Measurements from ENCODE around the gene ANKRD11. TPM values are rescaled to one million over a fixed set of nuclear protein-coding genes. Genes with fewer than 3 reads are reported as not detected.

The ANKRD11 gene
- total RNA-seq, 1 experiment from 2014 or later, result 99.4 TPM

DNA sequence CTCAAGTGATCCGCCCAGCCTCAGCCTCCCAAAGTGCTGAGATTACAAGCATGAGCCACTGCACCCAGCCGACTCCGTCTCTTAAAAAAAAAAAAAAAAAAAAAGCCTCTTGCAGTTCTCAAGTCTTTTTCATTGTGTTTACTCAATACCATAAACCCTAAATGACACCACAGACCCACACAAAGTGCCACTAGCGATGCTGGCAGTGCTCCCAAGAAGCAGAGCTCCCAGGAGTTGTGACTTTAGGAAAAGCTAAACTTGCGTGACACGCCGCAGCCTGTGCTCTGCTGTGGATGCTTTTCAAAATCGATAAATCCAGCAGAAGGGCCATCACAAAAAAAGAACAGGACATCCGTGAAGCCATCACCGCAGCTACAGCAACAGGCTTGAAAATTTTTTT, 114.7 kb downstream of the ANKRD11 start:
- Histone ChIP-seq H3K4me3 (ENCODE audit: low read depth in 2 of 2, low read length in 2 of 2) (no peak overlapping the region), H3K9me3 (ENCODE audit: control insufficient read depth, insufficient read depth, low read depth, low read length) (no peaks in the 10 kb centered on the region), H3K4me1 (ENCODE audit: control insufficient read depth, insufficient read depth, low read length) (peaks cover 66% of the 10 kb centered on the region), H3K27ac (ENCODE audit: low read length) (peak overlapping the region; percentile 39; the same call in 1 of the 2 replicates), H3K36me3 (ENCODE audit: control insufficient read depth, insufficient read depth, low read length) (no peaks in the 10 kb centered on the region), H3K27me3 (ENCODE audit: control insufficient read depth, insufficient read depth, low read length) (no peaks in the 10 kb centered on the region)
- no TSS peak for BruUV-seq (replicated peaks)
- TF ChIP-seq POLR2AphosphoS5 (IDR thresholded peaks at IDR 0.05; ENCODE audit: low read depth, low read length) (no peak), SIN3A (IDR thresholded peaks at IDR 0.05; ENCODE audit: borderline replicate concordance, insufficient read depth, low read depth, low read length) (no peak), TCF7L2 (IDR thresholded peaks at IDR 0.05; ENCODE audit: low read depth, low read length) (no peak)
- TF ChIP-seq, protein P1, sequence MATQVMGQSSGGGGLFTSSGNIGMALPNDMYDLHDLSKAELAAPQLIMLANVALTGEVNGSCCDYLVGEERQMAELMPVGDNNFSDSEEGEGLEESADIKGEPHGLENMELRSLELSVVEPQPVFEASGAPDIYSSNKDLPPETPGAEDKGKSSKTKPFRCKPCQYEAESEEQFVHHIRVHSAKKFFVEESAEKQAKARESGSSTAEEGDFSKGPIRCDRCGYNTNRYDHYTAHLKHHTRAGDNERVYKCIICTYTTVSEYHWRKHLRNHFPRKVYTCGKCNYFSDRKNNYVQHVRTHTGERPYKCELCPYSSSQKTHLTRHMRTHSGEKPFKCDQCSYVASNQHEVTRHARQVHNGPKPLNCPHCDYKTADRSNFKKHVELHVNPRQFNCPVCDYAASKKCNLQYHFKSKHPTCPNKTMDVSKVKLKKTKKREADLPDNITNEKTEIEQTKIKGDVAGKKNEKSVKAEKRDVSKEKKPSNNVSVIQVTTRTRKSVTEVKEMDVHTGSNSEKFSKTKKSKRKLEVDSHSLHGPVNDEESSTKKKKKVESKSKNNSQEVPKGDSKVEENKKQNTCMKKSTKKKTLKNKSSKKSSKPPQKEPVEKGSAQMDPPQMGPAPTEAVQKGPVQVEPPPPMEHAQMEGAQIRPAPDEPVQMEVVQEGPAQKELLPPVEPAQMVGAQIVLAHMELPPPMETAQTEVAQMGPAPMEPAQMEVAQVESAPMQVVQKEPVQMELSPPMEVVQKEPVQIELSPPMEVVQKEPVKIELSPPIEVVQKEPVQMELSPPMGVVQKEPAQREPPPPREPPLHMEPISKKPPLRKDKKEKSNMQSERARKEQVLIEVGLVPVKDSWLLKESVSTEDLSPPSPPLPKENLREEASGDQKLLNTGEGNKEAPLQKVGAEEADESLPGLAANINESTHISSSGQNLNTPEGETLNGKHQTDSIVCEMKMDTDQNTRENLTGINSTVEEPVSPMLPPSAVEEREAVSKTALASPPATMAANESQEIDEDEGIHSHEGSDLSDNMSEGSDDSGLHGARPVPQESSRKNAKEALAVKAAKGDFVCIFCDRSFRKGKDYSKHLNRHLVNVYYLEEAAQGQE (IDR thresholded peaks at IDR 0.05; ENCODE audit: insufficient read depth in 1 of 2, low read depth in 2 of 2, low read length in 1 of 2), result no peak
- TF ChIP-seq, protein P2, sequence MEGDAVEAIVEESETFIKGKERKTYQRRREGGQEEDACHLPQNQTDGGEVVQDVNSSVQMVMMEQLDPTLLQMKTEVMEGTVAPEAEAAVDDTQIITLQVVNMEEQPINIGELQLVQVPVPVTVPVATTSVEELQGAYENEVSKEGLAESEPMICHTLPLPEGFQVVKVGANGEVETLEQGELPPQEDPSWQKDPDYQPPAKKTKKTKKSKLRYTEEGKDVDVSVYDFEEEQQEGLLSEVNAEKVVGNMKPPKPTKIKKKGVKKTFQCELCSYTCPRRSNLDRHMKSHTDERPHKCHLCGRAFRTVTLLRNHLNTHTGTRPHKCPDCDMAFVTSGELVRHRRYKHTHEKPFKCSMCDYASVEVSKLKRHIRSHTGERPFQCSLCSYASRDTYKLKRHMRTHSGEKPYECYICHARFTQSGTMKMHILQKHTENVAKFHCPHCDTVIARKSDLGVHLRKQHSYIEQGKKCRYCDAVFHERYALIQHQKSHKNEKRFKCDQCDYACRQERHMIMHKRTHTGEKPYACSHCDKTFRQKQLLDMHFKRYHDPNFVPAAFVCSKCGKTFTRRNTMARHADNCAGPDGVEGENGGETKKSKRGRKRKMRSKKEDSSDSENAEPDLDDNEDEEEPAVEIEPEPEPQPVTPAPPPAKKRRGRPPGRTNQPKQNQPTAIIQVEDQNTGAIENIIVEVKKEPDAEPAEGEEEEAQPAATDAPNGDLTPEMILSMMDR (IDR thresholded peaks at IDR 0.05), result no peak
- in situ Hi-C loops (cut with HindIII; ENCODE audit: low pct_unique_long_range_greater_than_20kb, low sequenced_read_pairs), result no loop called here
- ATAC-seq (no peak), DNase-seq (ENCODE audit: low read depth, low spot score) (no peak)
- intact Hi-C loops (cut with micrococcal nuclease; ENCODE audit: unreplicated experiment), result no loop called here
- ChIA-PET CTCF (interaction anchor here (0.7 kb wide), 1 partner anchor 21 kb away, joined by 18 read pairs; no protein-coding TSS in a partner anchor), POLR2A (interaction anchor here (0.7 kb wide), 1 partner anchor 131 kb away, joined by 17 read pairs; no protein-coding TSS in a partner anchor)

DNA sequence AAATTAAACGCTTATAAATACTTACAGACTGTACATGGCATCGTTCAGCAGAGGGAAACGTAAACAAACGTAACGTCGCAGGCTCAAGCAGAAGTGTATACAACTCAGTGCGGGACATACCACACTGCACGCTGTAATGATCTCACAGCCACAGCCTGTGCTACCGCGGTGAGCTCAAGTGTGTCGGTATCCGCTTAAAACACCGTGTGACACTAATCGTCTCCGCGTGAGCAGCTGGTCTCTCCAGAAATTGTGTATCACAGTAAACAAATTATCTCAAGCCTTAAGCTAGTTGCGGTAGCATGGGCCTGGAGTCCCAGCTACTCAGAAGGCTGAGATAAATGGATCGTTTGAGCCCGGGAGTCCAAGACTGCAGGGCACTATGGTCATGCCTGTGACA, 115.3 kb downstream of the ANKRD11 start:
- Histone ChIP-seq H3K4me1 (ENCODE audit: control insufficient read depth, insufficient read depth, low read length) (peaks cover 66% of the 10 kb centered on the region), H3K36me3 (ENCODE audit: control insufficient read depth, insufficient read depth, low read length) (no peaks in the 10 kb centered on the region), H3K4me3 (ENCODE audit: low read depth in 2 of 2, low read length in 2 of 2) (no peak overlapping the region), H3K27me3 (ENCODE audit: control insufficient read depth, insufficient read depth, low read length) (no peaks in the 10 kb centered on the region), H3K27ac (ENCODE audit: low read length) (no peak overlapping the region; the same call in 1 of the 2 replicates), H3K9me3 (ENCODE audit: control insufficient read depth, insufficient read depth, low read depth, low read length) (no peaks in the 10 kb centered on the region)
- no TSS peak for BruUV-seq (replicated peaks)
- intact Hi-C loops (cut with micrococcal nuclease; ENCODE audit: unreplicated experiment) (no loop called here), in situ Hi-C loops (cut with HindIII; ENCODE audit: low pct_unique_long_range_greater_than_20kb, low sequenced_read_pairs) (no loop called here)
- TF ChIP-seq, protein P2 (IDR thresholded peaks at IDR 0.05), result no peak
- ChIA-PET CTCF (interaction anchor here (0.7 kb wide), 1 partner anchor 20 kb away, joined by 18 read pairs; no protein-coding TSS in a partner anchor), POLR2A (interaction anchor here (0.7 kb wide), 1 partner anchor 132 kb away, joined by 17 read pairs; no protein-coding TSS in a partner anchor)
- DNase-seq (ENCODE audit: low read depth, low spot score) (no peak), ATAC-seq (peak; percentile 51)

All from Panc1 (cell line).